DND-41 (cell line): ENCODE measurements around the gene MEIOB.

Source experiments
- ATAC-seq: fragments of 200-7000 bp; cut with Tn5 transposase; 3 replicates; pipeline ENCODE4 v1.9.1; 2021; ENCODE audit warnings: low read depth; ENCODE audit not compliant: insufficient read depth
- DNase-seq: peaks from one replicate; pipeline ENCODE4 v3.0.0-alpha.2; 2020
- H2AFZ ChIP-seq: 2 replicates; pipeline ENCODE4 v1.6.0; 2012; ENCODE audit warnings: low read depth, low read length
- H3K27ac ChIP-seq: 2 replicates; pipeline ENCODE4 v1.5.1; 2012; ENCODE audit warnings: low read length, inconsistent platforms
- H3K27me3 ChIP-seq: fragments of 200-600 bp; sonication (generic); 2 replicates; pipeline ENCODE4 v1.6.0; 2012; ENCODE audit warnings: low read length, mild to moderate bottlenecking, inconsistent platforms; ENCODE audit not compliant: insufficient read depth, poor library complexity
- H3K36me3 ChIP-seq: 2 replicates; pipeline ENCODE4 v1.5.1; 2012; ENCODE audit warnings: low read length, inconsistent platforms; ENCODE audit not compliant: insufficient read depth
- H3K4me1 ChIP-seq: 2 replicates; pipeline ENCODE4 v1.5.1; 2012; ENCODE audit warnings: mild to moderate bottlenecking, low read length; ENCODE audit not compliant: insufficient read depth
- H3K4me2 ChIP-seq: 2 replicates; pipeline ENCODE4 v1.6.0; 2012; ENCODE audit warnings: mild to moderate bottlenecking, moderate library complexity, low read length, inconsistent platforms; ENCODE audit not compliant: insufficient read depth
- H3K4me3 ChIP-seq, 2 experiments: fragments of 200-600 bp in 1 of 2; shearing (Covaris generic) in 1 of 2; 2 replicates each; pipeline ENCODE4 v1.5.1; 2012 to 2016; ENCODE audit warnings: inconsistent platforms in 2 of 2, low read length in 2 of 2, mild to moderate bottlenecking in 2 of 2, low read depth in 1 of 2, moderate library complexity in 1 of 2
- H3K79me2 ChIP-seq: 2 replicates; pipeline ENCODE4 v1.6.0; 2012; ENCODE audit warnings: low read length, inconsistent platforms; ENCODE audit not compliant: insufficient read depth
- H3K9ac ChIP-seq: 2 replicates; pipeline ENCODE4 v1.6.0; 2012; ENCODE audit warnings: low read depth, mild to moderate bottlenecking, inconsistent platforms, low read length, moderate library complexity
- H3K9me3 ChIP-seq: 2 replicates; pipeline ENCODE4 v1.5.1; 2012; ENCODE audit warnings: low read length, moderate library complexity, mild to moderate bottlenecking, inconsistent platforms; ENCODE audit not compliant: insufficient read depth, severe bottlenecking
- H4K20me1 ChIP-seq: 2 replicates; pipeline ENCODE4 v1.6.0; 2012; ENCODE audit warnings: low read length; ENCODE audit not compliant: insufficient read depth
- EZH2 ChIP-seq: IDR thresholded peaks from 3 replicates; pipeline ENCODE4 v1.6.1; 2012; ENCODE audit warnings: borderline replicate concordance, low read depth, mild to moderate bottlenecking, moderate library complexity, low read length, inconsistent platforms; ENCODE audit not compliant: severe bottlenecking
- TF ChIP-seq, protein P1 (sequence below): IDR thresholded peaks from 2 replicates; pipeline ENCODE4 v1.5.1; 2012; ENCODE audit warnings: borderline replicate concordance, low read length, moderate library complexity, mild to moderate bottlenecking; ENCODE audit not compliant: poor library complexity, severe bottlenecking; ENCODE audit errors: extremely low read depth

The MEIOB gene

DNA sequence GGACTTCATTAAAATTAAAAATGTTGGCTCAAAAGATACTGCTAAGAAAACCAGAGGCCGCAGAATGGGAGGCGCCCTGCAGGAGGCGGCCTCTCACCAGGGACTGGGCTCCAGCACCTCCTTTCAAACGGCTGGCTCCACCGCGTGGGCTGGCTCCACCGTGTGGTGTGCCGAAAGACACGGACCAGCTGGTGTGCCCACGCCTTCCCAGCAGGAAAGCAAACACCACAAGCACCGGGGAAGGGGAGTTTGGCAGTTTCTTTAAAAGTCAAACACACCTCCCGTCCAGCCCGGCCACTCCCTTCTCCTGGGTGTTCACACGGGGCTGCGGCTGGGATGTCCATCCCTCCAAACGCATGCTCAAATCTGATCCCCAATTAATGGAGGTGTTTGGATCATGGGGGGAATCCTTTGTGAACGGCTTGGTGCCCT is 59.2 kb downstream of the MEIOB start:
- no peaks in the 10 kb centered on the region for H3K4me1 ChIP-seq
- H3K9me3 ChIP-seq = no peaks in the 10 kb centered on the region
- H3K79me2 ChIP-seq = no peaks in the 10 kb centered on the region
- no peak for TF ChIP-seq EZH2
- TF ChIP-seq, protein P1, sequence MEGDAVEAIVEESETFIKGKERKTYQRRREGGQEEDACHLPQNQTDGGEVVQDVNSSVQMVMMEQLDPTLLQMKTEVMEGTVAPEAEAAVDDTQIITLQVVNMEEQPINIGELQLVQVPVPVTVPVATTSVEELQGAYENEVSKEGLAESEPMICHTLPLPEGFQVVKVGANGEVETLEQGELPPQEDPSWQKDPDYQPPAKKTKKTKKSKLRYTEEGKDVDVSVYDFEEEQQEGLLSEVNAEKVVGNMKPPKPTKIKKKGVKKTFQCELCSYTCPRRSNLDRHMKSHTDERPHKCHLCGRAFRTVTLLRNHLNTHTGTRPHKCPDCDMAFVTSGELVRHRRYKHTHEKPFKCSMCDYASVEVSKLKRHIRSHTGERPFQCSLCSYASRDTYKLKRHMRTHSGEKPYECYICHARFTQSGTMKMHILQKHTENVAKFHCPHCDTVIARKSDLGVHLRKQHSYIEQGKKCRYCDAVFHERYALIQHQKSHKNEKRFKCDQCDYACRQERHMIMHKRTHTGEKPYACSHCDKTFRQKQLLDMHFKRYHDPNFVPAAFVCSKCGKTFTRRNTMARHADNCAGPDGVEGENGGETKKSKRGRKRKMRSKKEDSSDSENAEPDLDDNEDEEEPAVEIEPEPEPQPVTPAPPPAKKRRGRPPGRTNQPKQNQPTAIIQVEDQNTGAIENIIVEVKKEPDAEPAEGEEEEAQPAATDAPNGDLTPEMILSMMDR = peak; percentile 36
- H4K20me1 ChIP-seq = no peaks in the 10 kb centered on the region
- H3K27ac ChIP-seq = no peak overlapping the region
- H3K4me3 ChIP-seq = no peak overlapping the region
- peaks cover 62% of the 10 kb centered on the region for H3K36me3 ChIP-seq
- no peak overlapping the region for H3K9ac ChIP-seq
- DNase-seq (peak; percentile 28), ATAC-seq (0 out of 3 replicates have a peak, but pooled peaks have one; percentile 42)
- no peaks in the 10 kb centered on the region for H3K27me3 ChIP-seq
- no peak overlapping the region for H2AFZ ChIP-seq
- no peak overlapping the region for H3K4me2 ChIP-seq

DNA sequence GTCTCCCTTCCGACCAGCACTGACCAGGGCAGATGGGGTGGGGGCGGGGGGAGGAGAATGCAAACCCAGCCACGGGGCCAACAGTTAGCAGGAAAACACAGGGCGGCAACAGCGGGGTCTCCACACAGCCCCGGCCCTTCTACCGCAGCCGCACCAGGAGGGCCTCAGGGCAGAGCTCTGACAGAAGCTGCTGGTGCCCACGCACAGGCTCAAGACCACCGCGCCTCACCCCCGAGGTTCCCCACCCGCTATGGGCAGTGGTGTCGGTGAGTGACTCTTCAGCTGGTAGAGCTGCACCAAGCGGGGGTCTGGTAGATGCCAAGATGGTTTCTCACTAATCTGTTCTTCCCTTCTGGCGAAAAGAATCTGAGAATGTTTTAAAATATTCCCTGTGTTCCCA is 61.4 kb downstream of the MEIOB start:
- Histone ChIP-seq H3K27me3 (no peaks in the 10 kb centered on the region), H3K4me1 (no peaks in the 10 kb centered on the region), H4K20me1 (no peaks in the 10 kb centered on the region), H3K36me3 (peaks cover 55% of the 10 kb centered on the region), H3K9ac (no peak overlapping the region), H3K9me3 (no peaks in the 10 kb centered on the region), H3K4me2 (no peak overlapping the region), H2AFZ (no peak overlapping the region), H3K27ac (no peak overlapping the region), H3K79me2 (no peaks in the 10 kb centered on the region), H3K4me3 (no peak overlapping the region)
- no peak for ATAC-seq
- DNase-seq = no peak
- TF ChIP-seq EZH2 = no peak
- TF ChIP-seq, protein P1 = no peak

DNA sequence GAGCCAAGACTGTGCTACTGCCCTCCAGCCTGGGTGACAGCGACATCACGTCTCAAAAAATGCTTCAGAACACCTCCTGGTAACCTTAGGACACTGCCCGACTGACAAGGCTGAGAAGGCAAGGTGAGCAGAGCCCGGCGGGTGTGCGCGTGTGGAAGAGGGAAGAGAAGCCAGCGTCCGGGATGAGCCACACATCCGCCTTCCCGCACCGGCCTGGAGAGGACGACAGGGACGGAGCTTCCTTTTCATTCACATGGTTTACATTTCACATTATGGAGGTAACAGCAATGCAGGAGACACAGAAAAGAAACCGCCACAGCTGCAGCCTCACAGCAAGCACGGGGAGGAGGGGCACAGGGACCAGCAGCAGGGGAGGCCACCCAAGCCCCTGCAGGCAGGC is 61.9 kb downstream of the MEIOB start:
- TF ChIP-seq EZH2 = no peak
- TF ChIP-seq, protein P1 = no peak
- Histone ChIP-seq H3K27ac (no peak overlapping the region), H4K20me1 (no peaks in the 10 kb centered on the region), H3K36me3 (peaks cover 51% of the 10 kb centered on the region), H3K9me3 (no peaks in the 10 kb centered on the region), H3K27me3 (no peaks in the 10 kb centered on the region), H3K79me2 (no peaks in the 10 kb centered on the region), H2AFZ (no peak overlapping the region), H3K4me3 (no peak overlapping the region), H3K4me2 (no peak overlapping the region), H3K4me1 (no peaks in the 10 kb centered on the region), H3K9ac (no peak overlapping the region)
- DNase-seq (no peak), ATAC-seq (no peak)

DNA sequence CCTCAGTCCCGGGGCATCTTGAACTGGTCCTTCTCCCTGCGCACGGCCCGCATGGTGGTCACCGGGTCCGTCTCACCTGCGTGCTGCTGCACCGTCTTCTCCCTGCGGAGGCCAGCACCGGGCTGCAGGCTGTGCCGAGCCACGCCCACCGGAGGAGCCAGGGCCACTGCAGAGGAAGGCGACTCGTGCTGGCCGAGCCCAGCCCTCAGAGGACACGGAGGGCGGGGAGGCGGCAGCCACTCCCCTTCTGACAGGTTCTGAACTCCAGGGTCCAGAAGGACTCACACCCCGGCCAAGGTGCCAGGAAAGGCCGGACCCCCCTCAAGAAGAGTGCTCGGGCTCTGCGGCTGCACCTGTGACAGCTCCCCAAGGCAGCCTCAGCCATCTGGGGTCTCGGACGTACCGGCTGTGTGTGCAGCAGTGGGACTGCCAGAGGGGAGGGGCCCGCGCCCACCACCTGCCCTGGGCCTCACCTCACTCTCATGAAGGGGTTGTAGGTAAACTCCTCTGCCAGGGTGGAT is 62.6 kb downstream of the MEIOB start:
- H3K27ac ChIP-seq = no peak overlapping the region
- H3K4me2 ChIP-seq = no peak overlapping the region
- H4K20me1 ChIP-seq = no peaks in the 10 kb centered on the region
- TF ChIP-seq, protein P1 = no peak
- TF ChIP-seq EZH2 = no peak
- peaks cover 48% of the 10 kb centered on the region for H3K36me3 ChIP-seq
- H3K4me1 ChIP-seq = no peaks in the 10 kb centered on the region
- no peaks in the 10 kb centered on the region for H3K9me3 ChIP-seq
- no peak overlapping the region for H3K9ac ChIP-seq
- no peak overlapping the region for H2AFZ ChIP-seq
- H3K27me3 ChIP-seq = no peaks in the 10 kb centered on the region
- no peak overlapping the region for H3K4me3 ChIP-seq
- DNase-seq (no peak), ATAC-seq (no peak)
- H3K79me2 ChIP-seq = no peaks in the 10 kb centered on the region
